IMR-90 (cell line): ENCODE results near the gene SRRM3. TPM values are rescaled to one million over a fixed set of nuclear protein-coding genes. Genes with fewer than 3 reads are reported as not detected.

Source experiments
- ATAC-seq: fragments of 200-7000 bp; cut with Tn5 transposase; 2 replicates; pipeline ENCODE4 v1.9.1; 2020; ENCODE audit warnings: low read depth, mild to moderate bottlenecking, moderate library complexity
- BruUV-seq: library from RNA; stranded (reverse); fragments of 400-500 nt; replicated peaks from 2 replicates; lab custom pipeline; 2021; lab: Mats Ljungman, UMichigan
- CTCF ChIA-PET: fragments of 300-600 bp; formaldehyde crosslinking; extraction: SDS; loops from one replicate; lab custom pipeline; 2021; ENCODE audit warnings: antibody characterized with exemption; lab: Yijun Ruan, JAX
- POLR2A ChIA-PET: fragments of 300-600 bp; sonication (Branson Sonifier 250); formaldehyde crosslinking; loops from one replicate; lab custom pipeline; 2022; ENCODE audit warnings: antibody characterized with exemption; ENCODE audit not compliant: unreplicated experiment; lab: Charles Lee
- DNase-seq: peaks from one replicate; pipeline ENCODE4 v3.0.0; 2013
- H2AFZ ChIP-seq: replicated peaks from 2 replicates; pipeline ENCODE3; 2013; ENCODE audit warnings: low read length, mild to moderate bottlenecking; ENCODE audit not compliant: poor library complexity
- H2AK5ac ChIP-seq: 2 replicates; pipeline ENCODE4 v1.6.1; 2013; ENCODE audit warnings: low read depth, low read length, inconsistent platforms
- H2AK9ac ChIP-seq: replicated peaks from 2 replicates; pipeline ENCODE3; 2013; ENCODE audit warnings: mild to moderate bottlenecking, low read depth, low read length, moderate library complexity; ENCODE audit not compliant: poor library complexity
- H2BK120ac ChIP-seq: 2 replicates; pipeline ENCODE4 v1.6.1; 2013; ENCODE audit warnings: low read depth, low read length, inconsistent platforms
- H2BK15ac ChIP-seq: 3 replicates; pipeline ENCODE4 v1.6.1; 2013; ENCODE audit warnings: low read depth, low read length, inconsistent platforms
- H2BK20ac ChIP-seq: 2 replicates; pipeline ENCODE4 v1.6.1; 2013; ENCODE audit warnings: low read depth, mild to moderate bottlenecking, inconsistent platforms, low read length, moderate library complexity
- H2BK5ac ChIP-seq: 2 replicates; pipeline ENCODE4 v1.6.1; 2013; ENCODE audit warnings: mild to moderate bottlenecking, low read depth, low read length, inconsistent platforms; ENCODE audit not compliant: poor library complexity, severe bottlenecking
- H3K14ac ChIP-seq: replicated peaks from 2 replicates; pipeline ENCODE4 v1.6.1; 2013; ENCODE audit warnings: low read depth, low read length, inconsistent platforms
- H3K18ac ChIP-seq: 2 replicates; pipeline ENCODE4 v1.6.1; 2013; ENCODE audit warnings: low read depth, low read length, control low read depth
- H3K23ac ChIP-seq: 2 replicates; pipeline ENCODE4 v1.6.1; 2013; ENCODE audit warnings: low read depth, low read length, inconsistent platforms
- H3K27ac ChIP-seq: 2 replicates; pipeline ENCODE4 v1.5.1; 2013; ENCODE audit warnings: mild to moderate bottlenecking, control low read depth, low read length; ENCODE audit not compliant: insufficient read depth
- H3K27me3 ChIP-seq: 2 replicates; pipeline ENCODE4 v1.6.1; 2013; ENCODE audit warnings: low read length; ENCODE audit not compliant: control insufficient read depth, insufficient read depth
- H3K36me3 ChIP-seq: 2 replicates; pipeline ENCODE4 v1.6.1; 2013; ENCODE audit warnings: low read length, mixed read lengths; ENCODE audit not compliant: control insufficient read depth, insufficient read depth
- H3K4ac ChIP-seq: 2 replicates; pipeline ENCODE4 v1.6.1; 2013; ENCODE audit warnings: low read depth, low read length, inconsistent platforms
- H3K4me1 ChIP-seq: 2 replicates; pipeline ENCODE4 v1.6.1; 2013; ENCODE audit warnings: low read length, mixed read lengths; ENCODE audit not compliant: control insufficient read depth, insufficient read depth
- H3K4me2 ChIP-seq: 2 replicates; pipeline ENCODE4 v1.6.1; 2013; ENCODE audit warnings: low read depth, mild to moderate bottlenecking, control low read depth, low read length, moderate library complexity
- H3K4me3 ChIP-seq: 2 replicates; pipeline ENCODE4 v1.5.1; 2013; ENCODE audit warnings: low read depth, mild to moderate bottlenecking, control low read depth, low read length, moderate library complexity; ENCODE audit not compliant: insufficient read depth
- H3K56ac ChIP-seq: 2 replicates; pipeline ENCODE4 v1.6.1; 2013; ENCODE audit warnings: low read length, inconsistent platforms; ENCODE audit not compliant: insufficient read depth; ENCODE audit errors: extremely low read depth
- H3K79me1 ChIP-seq, 2 experiments: 2 replicates each; pipeline ENCODE4 v1.6.1; 2013; ENCODE audit warnings: low read length in 2 of 2, inconsistent platforms in 1 of 2, low read depth in 1 of 2
- H3K9ac ChIP-seq: 2 replicates; pipeline ENCODE4 v1.6.1; 2013; ENCODE audit warnings: low read depth, low read length, control low read depth
- H3K9me1 ChIP-seq: 2 replicates; pipeline ENCODE4 v1.6.1; 2013; ENCODE audit warnings: low read length, inconsistent platforms; ENCODE audit not compliant: insufficient read depth
- H3K9me3 ChIP-seq: 2 replicates; pipeline ENCODE4 v1.6.1; 2013; ENCODE audit warnings: low read length; ENCODE audit not compliant: control insufficient read depth, insufficient read depth
- H4K20me1 ChIP-seq: 2 replicates; pipeline ENCODE4 v1.6.1; 2013; ENCODE audit warnings: low read length, inconsistent platforms; ENCODE audit not compliant: insufficient read depth
- H4K5ac ChIP-seq: 2 replicates; pipeline ENCODE4 v1.6.1; 2013; ENCODE audit warnings: mild to moderate bottlenecking, low read depth, low read length, control low read depth
- H4K8ac ChIP-seq, 2 experiments: 2 replicates each; pipeline ENCODE4 v1.6.1; 2013; ENCODE audit warnings: low read depth in 2 of 2, low read length in 2 of 2, control low read depth in 1 of 2, inconsistent platforms in 1 of 2
- H4K91ac ChIP-seq: 2 replicates; pipeline ENCODE4 v1.6.1; 2013; ENCODE audit warnings: low read depth, low read length, inconsistent platforms; ENCODE audit not compliant: insufficient read depth
- BHLHE40 ChIP-seq: fragments of 150-350 bp; IDR thresholded peaks from 2 replicates; pipeline ENCODE4 v1.6.1; 2016; ENCODE audit warnings: mild to moderate bottlenecking, low read depth, low read length
- CEBPB ChIP-seq: IDR thresholded peaks from 2 replicates; pipeline ENCODE4 v1.6.1; 2012; ENCODE audit warnings: low read depth, low read length, improper control_type of control experiment
- CHD1 ChIP-seq: IDR thresholded peaks from 2 replicates; pipeline ENCODE4 v1.6.1; 2012; ENCODE audit warnings: low read depth, low read length, improper control_type of control experiment
- ELK1 ChIP-seq: fragments of 150-350 bp; IDR thresholded peaks from 2 replicates; pipeline ENCODE4 v1.6.1; 2016; ENCODE audit warnings: low read depth, mild to moderate bottlenecking, low read length, moderate library complexity, borderline replicate concordance
- FOS ChIP-seq: fragments of 150-350 bp; IDR thresholded peaks from 2 replicates; pipeline ENCODE4 v1.6.1; 2016; ENCODE audit warnings: low read depth, low read length
- MAFK ChIP-seq: IDR thresholded peaks from 2 replicates; pipeline ENCODE4 v1.6.1; 2012; ENCODE audit warnings: low read depth, low read length, improper control_type of control experiment
- MAZ ChIP-seq: IDR thresholded peaks from 2 replicates; pipeline ENCODE4 v1.6.1; 2012; ENCODE audit warnings: low read depth, mild to moderate bottlenecking, low read length, improper control_type of control experiment, moderate library complexity, borderline replicate concordance
- POLR2A ChIP-seq: IDR thresholded peaks from 2 replicates; pipeline ENCODE4 v1.6.1; 2012; ENCODE audit warnings: mild to moderate bottlenecking, low read depth, low read length
- RAD21 ChIP-seq: IDR thresholded peaks from 2 replicates; pipeline ENCODE4 v1.6.1; 2012; ENCODE audit warnings: low read length, improper control_type of control experiment
- RCOR1 ChIP-seq: IDR thresholded peaks from 2 replicates; pipeline ENCODE4 v1.6.1; 2012; ENCODE audit warnings: mild to moderate bottlenecking, low read length, improper control_type of control experiment; ENCODE audit not compliant: insufficient replicate concordance
- SMC3 ChIP-seq: fragments of 150-350 bp; IDR thresholded peaks from 2 replicates; pipeline ENCODE4 v1.6.1; 2016; ENCODE audit warnings: low read depth, mild to moderate bottlenecking, antibody characterized with exemption, low read length, moderate library complexity
- WGBS, 2 experiments: methylation state at CpG; one replicate each; pipeline versions ENCODE4 v1.1.5 to v1.1.7; 2013; ENCODE audit warnings: missing lambda C conversion rate in 2 of 2; ENCODE audit not compliant: insufficient read length in 1 of 2; ENCODE audit errors: extremely low coverage in 2 of 2; 5-methylcytosine and 5-hydroxymethylcytosine counted together
- dilution Hi-C: fragments of 300-500 bp; cut with HindIII; formaldehyde crosslinking; loops from one replicate; pipeline ENCODE4 v1.14.3; 2018; ENCODE audit warnings: low sequenced_read_pairs; ENCODE audit not compliant: unreplicated experiment
- in situ Hi-C: fragments of 300-500 bp; cut with MboI; formaldehyde crosslinking; loops from 3 replicates; pipeline ENCODE4 v1.14.3; 2019; ENCODE audit warnings: low sequenced_read_pairs, inconsistent platforms, mixed read lengths
- intact Hi-C: fragments of 100-400 bp; cut with micrococcal nuclease; formaldehyde crosslinking; loops from 2 replicates; pipeline ENCODE4 v1.10.0; 2022
- polyA plus RNA-seq, 3 experiments: library from polyadenylated mRNA; depleted of rRNA; stranded (reverse); fragments of >200 nt; gene quantifications; 2 replicates each; pipeline ENCODE4 v1.2.3, GENCODE V29; 2012; ENCODE audit warnings: low replicate concordance in 1 of 3
- total RNA-seq: library from RNA; depleted of rRNA; stranded (reverse); fragments of >200 nt; gene quantifications from 2 replicates; pipeline ENCODE4 v1.2.3, GENCODE V29; 2012
- TF ChIP-seq, protein P1 (sequence below): fragments of 150-350 bp; IDR thresholded peaks from 2 replicates; pipeline ENCODE4 v1.6.1; 2017; ENCODE audit warnings: mild to moderate bottlenecking, antibody characterized with exemption, low read length, low read depth

SRRM3 gene
- total and polyA plus RNA-seq, 2 of the 4 experiments (the other 2 are of a cell fraction), result 0.18 to 2.5 TPM

- Histone ChIP-seq H4K5ac (no peak overlapping the region), H2AK5ac (no peak overlapping the region), H2BK20ac (no peak overlapping the region), H2AK9ac (no peak overlapping the region), H4K8ac (no peak overlapping the region), H2BK5ac (no peak overlapping the region), H2BK15ac (no peak overlapping the region), H3K23ac (no peak overlapping the region), H3K4me3 (no peak overlapping the region), H3K4me1 (peaks cover 2% of the 10 kb centered on the region; the same call in 1 of the 2 replicates), H2AFZ (no peak overlapping the region), H3K9ac (no peak overlapping the region), H3K56ac (no peak overlapping the region), H3K27me3 (peaks cover 35% of the 10 kb centered on the region), H3K4ac (no peak overlapping the region), H4K20me1 (no peaks in the 10 kb centered on the region; the same call in 1 of the 2 replicates), H3K4me2 (no peak overlapping the region), H3K36me3 (no peaks in the 10 kb centered on the region), H3K14ac (no peak overlapping the region), H2BK120ac (no peak overlapping the region), H4K91ac (no peak overlapping the region), H3K9me1 (no peaks in the 10 kb centered on the region), H3K9me3 (no peaks in the 10 kb centered on the region), H3K79me1 (no peaks in the 10 kb centered on the region), H3K18ac (no peak overlapping the region), H3K27ac (no peak overlapping the region)
- no TSS peak for BruUV-seq
- in situ Hi-C loops, result no loop called here
- WGBS, 2 experiments, result 0% methylated on average over 1 of the region's 9 CpGs; no CpG with 5 or more reads in 1 of the 2 experiments
- TF ChIP-seq MAFK (no peak), RAD21 (no peak), BHLHE40 (no peak), FOS (no peak), CHD1 (no peak), SMC3 (no peak), MAZ (no peak), POLR2A (no peak), RCOR1 (no peak), CEBPB (no peak), ELK1 (no peak)
- TF ChIP-seq, protein P1, sequence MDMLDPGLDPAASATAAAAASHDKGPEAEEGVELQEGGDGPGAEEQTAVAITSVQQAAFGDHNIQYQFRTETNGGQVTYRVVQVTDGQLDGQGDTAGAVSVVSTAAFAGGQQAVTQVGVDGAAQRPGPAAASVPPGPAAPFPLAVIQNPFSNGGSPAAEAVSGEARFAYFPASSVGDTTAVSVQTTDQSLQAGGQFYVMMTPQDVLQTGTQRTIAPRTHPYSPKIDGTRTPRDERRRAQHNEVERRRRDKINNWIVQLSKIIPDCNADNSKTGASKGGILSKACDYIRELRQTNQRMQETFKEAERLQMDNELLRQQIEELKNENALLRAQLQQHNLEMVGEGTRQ, result no peak
- ATAC-seq (no peak), DNase-seq (no peak)
- dilution Hi-C loops, result no loop called here
- POLR2A ChIA-PET, result no interaction called here
- intact Hi-C loops, result loop anchor here (2.0 kb wide), 1 partner anchor 52 kb away; no protein-coding TSS in a partner anchor
- CTCF ChIA-PET, result no interaction called here
Observed at GRCh38 chr7:76216381-76217082, 14.8 kb downstream of the SRRM3 start.
